ENCODE data around the gene DTD1.

The DTD1 gene

DNA sequence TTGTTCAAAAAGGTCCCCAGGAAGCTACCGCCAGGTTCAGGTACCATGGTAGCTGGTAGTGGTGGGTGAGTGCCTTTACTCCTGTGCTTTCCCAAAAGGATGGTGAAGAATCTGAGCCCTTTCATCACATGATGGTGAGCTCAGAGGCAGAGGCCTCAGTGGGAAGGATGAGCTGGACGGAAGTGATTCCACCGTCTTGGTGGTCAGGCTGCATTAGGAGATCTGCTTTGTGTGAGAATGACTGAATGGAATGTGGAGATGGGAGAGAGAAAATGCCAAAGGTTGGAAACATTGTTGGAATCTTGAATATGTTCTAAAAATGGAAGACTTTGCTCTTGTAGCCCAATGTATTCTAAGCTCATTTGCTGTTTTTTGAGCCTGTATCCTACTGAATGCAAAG, 117.6 kb downstream of the DTD1 start:
- no peak for DNase-seq

DNA sequence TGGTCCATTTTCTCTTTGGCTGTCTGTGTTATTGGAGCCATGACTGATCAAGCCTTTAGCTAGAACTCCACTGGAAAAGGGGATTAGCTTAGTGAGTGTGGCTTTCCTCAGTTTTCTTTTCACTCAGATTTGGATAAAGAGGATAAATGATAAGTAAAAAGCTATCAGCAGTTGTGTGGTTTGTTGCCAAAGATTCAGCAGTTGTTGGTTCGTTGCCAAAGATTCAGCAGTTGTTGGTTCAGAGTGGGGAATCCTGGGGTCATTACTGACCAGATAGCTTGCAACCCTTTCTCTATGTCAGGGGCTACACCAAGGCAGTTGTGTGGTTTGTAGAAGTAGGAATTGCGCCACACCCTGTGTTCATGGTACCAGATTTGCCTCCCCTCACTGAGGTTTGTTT, 118.1 kb downstream of the DTD1 start:
- no peak for DNase-seq

DNA sequence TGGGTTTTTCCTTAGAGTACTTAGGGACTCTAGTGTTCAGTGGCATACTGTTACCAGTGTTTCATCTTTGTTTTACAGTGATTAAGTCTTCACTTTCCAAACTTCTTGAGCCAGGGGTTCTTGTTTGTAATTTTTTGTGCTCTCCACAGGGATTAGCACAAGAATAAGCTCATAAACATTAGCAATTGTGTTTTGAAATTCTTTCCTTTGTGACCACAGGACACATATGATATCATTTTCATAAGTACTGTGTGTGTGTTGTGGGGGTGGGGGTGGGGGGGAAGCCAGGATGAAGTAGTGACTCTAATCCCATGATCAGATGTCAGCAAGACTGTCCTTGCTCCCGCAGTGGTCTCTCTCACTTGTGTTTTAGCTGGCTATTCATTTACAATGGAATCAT, 124.3 kb downstream of the DTD1 start:
- no peak for DNase-seq

DNA sequence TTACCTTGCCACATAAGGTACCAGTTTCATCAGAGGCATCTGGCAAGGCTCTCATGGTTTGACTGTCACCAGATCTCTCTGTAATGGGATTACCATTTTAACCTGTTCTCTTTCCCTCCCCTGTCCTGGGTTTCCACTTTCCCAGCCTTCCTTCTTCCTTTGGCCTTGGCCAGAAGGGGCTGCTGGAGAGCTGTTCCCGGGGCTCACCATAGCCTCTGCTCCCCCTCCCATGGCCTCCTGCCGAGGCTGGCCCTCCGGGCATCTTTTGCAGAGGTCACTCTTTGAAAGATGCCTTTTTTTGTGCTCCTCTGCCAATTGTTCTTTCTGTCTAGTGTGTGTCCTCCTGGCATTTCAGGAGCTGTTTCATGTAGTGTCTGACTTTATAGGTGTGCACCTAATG, 125.0 kb downstream of the DTD1 start:
- DNase-seq = no peak

DNA sequence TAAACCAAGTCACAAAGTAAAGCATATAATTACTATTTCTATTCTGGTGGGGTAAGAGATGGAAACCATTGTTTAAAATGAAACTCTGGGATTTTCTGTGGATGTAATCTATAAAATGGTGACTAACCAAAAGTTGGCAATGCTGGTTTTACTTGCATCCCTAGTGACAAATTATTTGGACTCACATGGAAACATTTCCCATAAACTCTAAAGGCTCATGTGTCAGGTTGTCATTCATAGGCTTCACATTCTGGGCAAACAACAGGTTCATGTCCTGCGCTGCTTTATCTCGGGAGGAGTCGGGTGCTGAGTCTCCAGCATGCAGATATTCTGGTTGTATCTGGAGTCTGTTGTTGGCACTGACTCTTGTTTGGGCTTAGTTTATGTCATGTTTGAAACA, 127.7 kb downstream of the DTD1 start:
- DNase-seq = no peak

DNA sequence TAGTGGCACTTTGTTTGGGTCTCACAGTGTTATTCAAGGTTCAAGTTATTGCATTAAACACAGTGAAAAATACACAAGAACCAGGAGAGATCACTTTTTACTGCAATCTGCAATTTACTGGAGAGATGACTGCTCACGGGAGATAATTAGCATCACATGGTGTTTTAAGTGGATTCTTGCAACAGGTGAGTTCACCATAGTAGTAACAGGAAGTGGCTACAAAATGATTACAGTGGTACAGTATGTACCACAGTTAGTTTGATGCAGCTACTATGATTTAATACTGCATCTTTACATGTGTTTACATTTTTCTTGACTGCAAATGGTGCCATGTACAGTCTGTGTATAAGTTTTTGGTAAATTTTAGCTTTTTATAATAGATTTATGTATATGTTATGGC, 129.2 kb downstream of the DTD1 start:
- no peak for DNase-seq

DNA sequence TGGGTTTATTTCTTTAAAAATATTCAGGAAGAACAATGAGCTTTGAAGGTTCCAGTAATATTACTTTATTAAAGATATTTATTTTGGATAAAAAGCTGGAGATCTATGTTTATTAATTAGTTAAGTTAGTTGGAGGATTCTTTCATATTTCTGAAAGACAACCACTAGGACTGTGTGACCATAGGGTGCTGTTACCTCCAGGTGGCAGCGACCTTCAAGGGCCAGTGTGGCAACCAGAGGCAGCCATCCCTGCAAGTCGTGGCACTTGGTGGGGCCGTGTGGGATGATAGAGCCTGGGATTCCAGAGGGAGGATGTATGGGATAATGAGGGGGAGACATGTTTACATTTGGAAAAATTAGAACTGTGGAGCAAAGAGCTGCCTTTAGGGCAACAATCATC, 130.3 kb downstream of the DTD1 start:
- DNase-seq = no peak

DNA sequence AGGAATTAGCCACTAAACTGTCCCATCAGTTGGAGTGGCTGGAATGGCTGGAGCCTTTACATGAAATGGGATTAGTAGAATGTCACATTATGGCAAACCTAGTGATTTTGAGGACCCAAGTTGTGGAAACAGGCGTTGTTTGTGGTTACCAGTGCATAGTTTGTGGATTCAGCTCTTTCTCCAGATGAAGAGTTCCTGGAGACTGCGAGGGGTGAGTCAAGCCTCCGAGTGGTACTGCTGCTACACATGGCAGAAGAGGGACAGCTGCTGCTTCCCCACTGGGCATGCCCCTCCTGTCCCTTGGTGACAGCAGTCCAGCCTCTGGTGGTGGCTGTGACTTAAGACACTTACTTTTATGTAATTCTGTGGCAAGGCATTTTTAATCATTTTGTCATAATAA, 131.6 kb downstream of the DTD1 start:
- DNase-seq = no peak

DNA sequence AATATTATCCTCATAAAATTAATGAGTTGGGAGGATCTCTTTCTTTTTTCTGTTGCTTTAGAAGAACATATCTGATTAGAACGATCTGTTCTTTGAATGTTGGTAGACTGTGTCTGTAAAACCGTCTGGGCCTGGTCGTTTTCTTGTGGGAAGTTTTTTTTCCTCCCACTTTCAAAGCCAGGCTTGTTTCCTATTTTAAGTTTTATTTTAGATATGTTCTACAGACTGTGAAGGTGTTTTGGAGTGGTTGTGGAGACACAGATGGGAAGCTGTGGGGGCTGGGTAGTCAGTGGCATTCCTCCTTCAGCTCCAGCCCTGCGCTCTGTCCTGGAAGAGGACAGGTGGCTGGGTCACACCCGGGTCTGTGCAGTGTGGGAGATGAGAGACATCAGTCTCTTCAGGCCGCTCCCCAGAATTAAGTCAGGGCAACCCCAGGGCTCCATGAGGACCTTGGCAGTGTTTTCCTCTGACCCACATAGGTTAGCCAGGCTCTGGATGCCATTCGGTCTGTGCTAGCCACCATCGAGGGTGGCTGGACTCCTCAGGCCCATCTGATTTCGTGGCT, 133.8 kb downstream of the DTD1 start:
- no peak for DNase-seq

DNA sequence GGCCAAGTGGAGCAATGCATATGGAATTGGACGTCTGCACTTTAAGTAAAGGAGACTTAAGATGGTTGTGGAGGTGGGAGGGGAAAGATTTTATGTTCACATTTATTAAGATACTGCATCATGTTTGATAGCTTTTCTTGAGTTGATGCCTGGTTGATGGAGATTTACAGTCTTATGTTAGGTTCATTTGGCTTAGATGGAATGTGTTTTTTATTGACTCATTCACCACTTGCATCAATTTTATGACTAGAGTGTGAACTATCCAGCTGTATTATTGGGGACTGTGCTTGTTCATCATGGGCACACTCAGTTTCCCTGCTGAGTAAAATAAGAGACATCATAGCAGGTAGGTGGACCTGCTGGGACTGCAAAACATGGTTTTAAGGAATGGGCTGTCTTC, 134.5 kb downstream of the DTD1 start:
- no peak for DNase-seq

DNA sequence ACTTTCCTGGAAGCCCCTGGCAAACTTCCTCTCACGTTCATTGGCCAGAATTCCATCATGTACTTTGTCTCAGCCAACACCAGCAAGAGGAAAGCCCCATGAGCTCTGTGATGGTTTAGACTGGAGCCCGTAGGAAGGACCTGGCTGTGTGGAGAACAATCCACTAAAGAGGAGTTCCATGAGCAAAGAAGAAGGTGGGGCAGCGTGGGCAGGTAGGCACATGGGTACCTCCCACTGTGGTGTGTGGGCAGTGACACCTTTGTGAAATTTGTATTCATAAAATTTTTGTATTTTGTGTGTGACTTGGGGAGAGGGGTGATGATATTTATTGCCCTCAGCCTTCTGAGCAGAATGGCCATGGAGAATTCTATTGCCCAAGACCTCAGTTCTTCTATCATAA, 136.2 kb downstream of the DTD1 start:
- no peak for DNase-seq

DNA sequence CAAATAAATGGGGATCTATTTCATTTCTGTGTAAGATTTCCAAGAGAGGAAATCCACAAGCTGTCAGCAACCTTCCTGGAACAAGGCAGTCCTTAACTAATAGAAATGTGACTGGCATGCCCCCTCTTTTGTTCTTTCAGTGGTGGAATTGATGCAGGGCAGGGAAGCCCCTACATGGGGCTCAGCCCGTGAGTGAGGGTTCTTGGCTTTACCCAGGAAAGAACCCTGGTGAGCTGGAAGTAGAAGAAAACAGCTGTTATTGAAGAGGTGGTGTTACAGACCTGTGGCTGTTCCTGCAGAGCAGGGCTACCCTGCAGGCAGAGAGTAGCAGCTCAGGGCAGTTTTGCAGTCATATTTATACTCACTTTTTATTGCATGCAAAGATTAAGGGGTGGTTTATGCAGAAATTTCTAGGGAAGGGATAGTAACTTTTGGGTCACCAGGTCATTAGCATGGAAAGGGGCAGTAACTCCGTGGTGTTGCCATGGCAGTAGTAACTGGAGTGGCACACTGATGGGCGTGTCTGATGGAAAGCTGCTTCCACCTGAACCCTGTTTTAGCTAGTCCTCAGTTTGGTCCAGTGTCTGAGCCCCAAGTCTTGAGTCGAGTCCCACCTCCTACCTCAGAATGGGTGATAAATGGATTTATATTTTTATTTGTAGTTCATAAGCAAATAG, 137.1 kb downstream of the DTD1 start:
- DNase-seq = no peak

DNA sequence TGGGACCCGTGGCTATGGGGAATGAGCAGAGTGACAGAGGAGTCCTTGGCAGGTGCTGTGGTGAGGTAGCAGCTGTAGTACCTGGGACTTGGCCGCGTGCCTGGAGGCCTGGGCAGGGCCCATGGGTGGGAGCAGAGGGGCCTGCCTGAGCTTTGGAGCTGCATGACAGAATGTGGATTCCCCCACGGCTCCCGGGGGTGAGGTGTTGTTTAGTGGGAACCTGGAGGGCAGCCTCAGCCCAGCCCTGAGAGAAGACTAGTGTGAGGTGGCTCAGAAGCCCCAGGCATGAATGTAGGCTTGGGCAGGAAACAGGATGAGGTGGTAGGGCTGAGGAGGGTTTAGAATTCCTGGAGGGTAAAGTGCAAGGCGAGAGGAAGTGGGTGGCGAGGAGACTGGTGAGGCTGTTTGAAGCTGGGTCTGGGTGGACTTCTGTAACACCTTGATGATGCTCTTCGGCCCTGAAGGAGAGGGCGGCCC, 139.2 kb downstream of the DTD1 start:
- DNase-seq = no peak

DNA sequence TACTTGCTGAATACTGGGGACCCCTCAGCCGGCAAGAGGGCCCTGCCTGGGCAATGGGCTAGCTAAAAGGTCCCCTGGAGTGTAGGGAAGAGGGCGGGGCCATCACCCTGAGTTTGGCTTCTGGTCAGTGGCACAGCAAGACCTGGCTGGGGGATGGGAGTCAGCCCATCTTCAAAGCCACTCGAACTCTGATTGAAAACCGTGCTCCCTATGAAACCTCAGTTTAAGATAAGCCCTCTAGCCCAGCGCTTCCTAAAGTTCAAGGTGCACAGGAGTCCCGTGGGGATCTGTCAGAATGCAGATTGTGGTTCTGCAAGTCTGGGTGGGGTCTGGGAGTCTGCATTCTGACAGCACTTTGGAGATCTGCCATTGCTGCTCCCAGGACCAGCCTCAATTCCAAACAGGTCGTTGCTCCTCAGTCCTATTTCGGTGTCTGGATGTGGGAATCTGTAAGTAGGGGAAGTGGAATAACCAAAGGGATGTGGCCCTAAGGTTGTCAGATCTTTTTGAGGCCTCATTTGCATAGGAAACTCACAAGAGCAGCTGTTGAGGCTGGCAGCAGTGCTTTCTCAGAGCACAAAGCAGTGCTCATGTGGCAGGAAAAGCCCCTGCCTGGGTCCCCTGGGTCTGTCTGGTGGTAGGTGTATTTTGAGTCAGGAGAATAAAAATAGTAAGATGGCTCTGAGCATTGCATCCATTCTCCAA, 140.5 kb downstream of the DTD1 start:
- no peak for DNase-seq

DNA sequence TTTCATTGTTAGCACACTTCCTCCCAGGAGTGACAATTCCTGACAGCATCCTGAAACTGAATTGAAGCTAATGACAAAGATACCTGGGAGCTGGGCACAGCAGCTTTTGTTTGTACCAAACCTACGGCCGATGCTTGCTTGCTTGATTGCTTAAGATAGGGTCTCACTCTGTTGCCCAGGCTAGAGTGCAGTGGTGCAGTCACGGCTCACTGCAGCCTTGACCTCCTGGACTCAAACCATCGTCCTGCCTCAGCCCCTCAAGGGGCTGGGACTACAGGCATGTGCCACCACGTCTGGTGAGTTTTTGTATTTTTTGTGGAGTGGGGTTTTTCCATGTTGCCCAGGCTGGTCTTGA, 141.0 kb downstream of the DTD1 start:
- DNase-seq = no peak

DNA sequence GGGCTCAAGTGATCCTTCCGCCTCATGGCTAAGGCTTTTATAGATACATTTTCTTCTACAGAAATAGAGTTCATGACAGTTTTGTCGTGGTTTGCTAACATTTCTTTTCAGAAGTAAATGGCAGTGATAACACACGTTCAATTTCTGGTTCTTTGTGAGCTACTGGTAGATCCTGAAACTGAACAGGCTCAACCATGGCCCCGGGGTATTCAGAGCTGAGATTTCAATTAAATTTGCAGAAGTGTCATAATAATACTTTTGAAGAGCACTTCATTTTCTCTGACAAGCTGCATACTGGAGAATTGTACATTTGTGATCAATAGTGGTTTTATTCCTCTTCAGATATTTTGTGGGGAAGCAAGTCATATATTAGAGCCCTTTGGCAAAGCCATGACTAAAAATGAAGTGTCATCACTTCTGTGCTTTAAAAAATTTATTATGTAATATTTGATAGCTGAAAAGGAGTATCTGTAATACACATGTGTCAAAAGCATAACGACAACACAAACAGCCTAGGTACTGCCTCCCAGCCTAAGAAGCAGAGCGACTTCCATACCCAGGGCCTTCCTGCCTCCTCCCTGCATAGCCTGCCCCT, 141.5 kb downstream of the DTD1 start:
- DNase-seq = no peak

DNA sequence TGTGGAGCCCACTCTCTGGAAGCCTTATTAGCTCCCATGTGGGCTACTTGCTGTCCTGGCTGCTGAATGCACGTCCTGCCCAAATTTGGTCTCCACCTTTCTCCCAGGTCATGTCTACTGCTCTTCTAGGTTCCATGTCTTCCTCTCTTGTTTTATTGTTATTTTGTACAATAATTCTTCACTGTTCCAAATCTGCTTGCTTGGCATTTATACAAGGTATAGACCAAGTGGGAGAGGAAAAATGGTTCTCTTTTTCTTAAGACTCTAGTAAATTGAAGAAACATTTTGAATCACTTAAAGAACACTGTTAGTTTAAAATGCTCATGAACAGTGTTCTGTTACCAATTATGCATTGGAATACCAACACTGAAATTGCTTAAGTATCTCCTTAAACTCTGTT, 144.1 kb downstream of the DTD1 start:
- no peak for DNase-seq

DNA sequence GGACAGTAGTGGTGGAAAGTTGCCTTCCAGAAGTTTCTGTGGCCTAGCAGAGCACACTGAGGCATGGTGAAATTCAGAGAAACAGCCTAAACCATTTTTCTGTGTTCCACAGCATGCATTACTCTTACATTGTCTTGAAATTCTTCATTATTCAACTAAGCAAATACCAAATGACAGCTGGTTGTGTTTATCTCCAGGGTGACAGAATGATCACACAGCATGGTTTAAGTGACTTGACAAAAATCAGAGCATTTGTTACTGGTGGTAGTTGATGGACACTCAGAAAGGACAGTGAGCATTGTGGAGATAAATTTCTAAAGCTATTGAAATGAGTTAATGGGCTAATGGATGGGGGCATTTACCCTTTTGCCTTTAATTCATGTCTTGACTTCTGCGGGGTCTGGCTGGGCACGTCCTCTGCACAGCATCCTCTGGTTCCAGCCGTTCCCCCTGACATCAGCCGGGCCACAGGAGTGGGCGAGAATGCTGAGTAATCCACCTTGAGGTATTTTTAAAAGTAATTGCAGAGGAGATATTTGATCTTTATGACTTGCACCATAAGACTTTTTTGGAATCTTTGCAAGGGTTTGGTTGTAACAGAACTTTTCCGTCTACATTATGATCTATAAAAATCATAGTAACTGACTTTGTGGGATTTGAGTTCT, 146.8 kb downstream of the DTD1 start:
- DNase-seq = no peak

DNA sequence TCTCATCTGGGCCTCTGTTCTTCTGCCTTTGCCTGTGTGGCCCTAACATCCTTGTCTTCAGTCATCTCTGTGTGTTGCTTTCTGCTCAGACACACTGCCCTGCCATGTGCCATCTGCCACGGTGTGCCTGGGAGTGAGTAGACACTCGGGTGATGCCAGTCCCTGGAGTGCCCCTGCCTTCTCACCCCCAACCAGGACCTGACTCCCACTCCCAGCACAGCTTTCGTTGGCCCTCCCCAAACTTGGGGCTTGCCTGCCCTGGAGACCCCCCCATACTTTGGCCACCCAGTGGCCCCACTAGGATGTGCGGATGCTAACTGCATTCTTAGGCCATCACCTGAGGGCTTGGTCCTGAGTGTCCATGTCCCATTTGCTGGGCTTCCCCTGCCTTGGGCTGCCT, 149.3 kb downstream of the DTD1 start:
- DNase-seq = no peak

DNA sequence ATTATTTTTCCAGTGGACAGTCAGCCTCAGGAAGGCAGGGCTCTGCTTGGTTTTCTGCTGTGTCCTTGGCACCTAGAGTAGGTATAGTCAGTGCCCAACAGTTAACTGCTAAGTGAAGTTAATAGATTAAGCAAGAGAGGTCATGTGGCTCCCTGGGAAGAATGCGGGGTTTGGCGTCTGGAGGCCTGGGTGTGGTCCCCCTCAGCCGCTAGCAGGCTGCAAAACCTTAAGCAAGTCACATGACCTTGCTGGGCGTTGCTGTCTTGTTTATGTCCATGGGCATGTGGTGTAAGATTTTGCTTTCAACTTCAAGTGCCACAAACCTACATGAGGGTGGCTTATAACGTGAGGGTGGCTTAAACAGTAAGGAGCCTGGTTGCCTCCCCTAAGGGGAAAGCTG, 150.2 kb downstream of the DTD1 start:
- no peak for DNase-seq

DNA sequence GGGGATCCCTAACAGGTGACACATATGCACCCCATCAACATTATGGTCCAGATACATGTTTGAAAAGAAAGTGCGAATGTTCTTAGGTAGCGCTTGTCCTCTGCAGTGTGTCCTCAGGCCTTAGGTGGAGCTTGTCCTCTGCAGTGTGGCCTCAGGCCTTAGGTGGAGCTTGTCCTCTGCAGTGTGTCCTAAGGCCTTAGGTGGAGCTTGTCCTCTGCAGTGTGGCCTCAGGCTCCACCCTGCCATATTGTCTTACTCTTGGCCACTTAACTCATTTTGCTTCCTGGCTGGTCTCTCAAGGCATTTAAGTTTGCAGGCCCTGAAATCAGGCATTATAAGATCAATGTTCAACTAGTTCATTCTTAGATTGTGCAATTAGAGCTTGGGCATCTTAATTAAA, 151.0 kb downstream of the DTD1 start:
- DNase-seq = no peak

DNA sequence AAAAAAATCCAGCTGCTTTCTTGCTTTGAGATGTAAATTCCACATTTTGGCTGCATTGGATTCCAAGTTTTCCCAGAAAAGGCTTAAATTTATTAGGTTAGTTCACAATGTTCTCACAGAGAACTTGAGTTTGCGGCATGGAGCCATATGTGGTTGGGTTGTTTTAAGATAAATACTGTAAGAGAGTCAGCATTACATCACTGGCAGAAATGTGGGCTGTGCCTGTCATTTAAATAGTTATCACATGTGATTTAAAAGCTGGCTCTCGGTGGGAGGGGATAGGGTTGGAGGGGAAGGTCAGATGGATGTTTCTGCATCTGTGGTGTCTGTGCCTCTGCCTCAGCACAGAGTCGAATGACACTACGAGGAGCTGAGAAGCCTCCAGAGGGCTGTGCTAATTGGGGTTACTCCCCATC, 151.9 kb downstream of the DTD1 start:
- peak; percentile 32 for DNase-seq

DNA sequence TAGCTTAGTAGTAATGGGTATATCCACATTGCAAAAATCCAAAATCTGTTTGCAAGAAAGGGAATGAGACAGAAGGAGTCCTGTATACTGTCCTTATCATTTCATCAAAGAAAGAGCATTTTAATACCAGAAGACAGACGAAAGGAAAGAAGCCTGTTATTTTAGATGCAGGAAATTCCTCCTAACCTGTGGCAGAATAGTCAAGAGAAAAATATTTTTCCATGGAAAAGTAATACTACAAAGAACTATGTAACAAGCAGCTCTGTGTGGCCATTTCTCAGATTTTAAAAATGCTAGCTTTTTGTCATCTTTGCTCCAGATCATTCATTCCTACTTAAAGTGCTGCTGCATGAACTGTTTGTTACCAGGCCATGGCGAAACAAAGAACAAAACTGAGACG, 152.9 kb downstream of the DTD1 start:
- no peak for DNase-seq

Data from right kidney (tissue), 1 donor.